Kidney (tissue), 14 donors: ENCODE measurements around the gene EREG. TPM values are rescaled to one million over a fixed set of nuclear protein-coding genes. Genes with fewer than 3 reads are reported as not detected.

Experiments used
- DNase-seq, 5 donors: peaks; one replicate each; pipeline ENCODE4 v3.0.0-alpha.2; 2013 to 2020
- FAIRE-seq: peaks from 2 replicates; lab custom pipeline; 2012; peaks lifted over from hg19 to GRCh38; lab: Jason Lieb, UNC
- H3K27ac ChIP-seq, 2 donors: one replicate each; pipeline ENCODE4 v1.7.0; 2013; ENCODE audit warnings: low read depth in 2 of 2, low read length in 2 of 2, inconsistent platforms in 1 of 2
- H3K27me3 ChIP-seq: one replicate; pipeline ENCODE4 v1.7.1; 2013; ENCODE audit warnings: low read length, inconsistent platforms; ENCODE audit not compliant: control insufficient read depth, insufficient read depth
- H3K36me3 ChIP-seq, 3 donors: one replicate each; pipeline versions ENCODE4 v1.7.0 to v1.7.1; 2013; ENCODE audit warnings: low read length in 3 of 3, control low read depth in 1 of 3, inconsistent platforms in 1 of 3; ENCODE audit not compliant: insufficient read depth in 3 of 3, control insufficient read depth in 2 of 3
- H3K4me1 ChIP-seq, 3 donors: one replicate each; pipeline versions ENCODE4 v1.7.0 to v1.7.1; 2013; ENCODE audit warnings: low read length in 3 of 3, inconsistent platforms in 1 of 3, low read depth in 1 of 3; ENCODE audit not compliant: control insufficient read depth in 2 of 3, insufficient read depth in 2 of 3
- H3K4me3 ChIP-seq, 3 donors: one replicate each; pipeline versions ENCODE4 v1.7.0 to v1.8.1; 2013; ENCODE audit warnings: low read length in 3 of 3, control low read depth in 1 of 3, inconsistent platforms in 1 of 3
- H3K9ac ChIP-seq, 3 donors: one replicate each; pipeline versions ENCODE4 v1.7.0 to v1.7.1; 2013; ENCODE audit warnings: low read length in 3 of 3, control low read depth in 1 of 3, inconsistent platforms in 1 of 3
- H3K9me3 ChIP-seq, 3 donors: one replicate each; pipeline versions ENCODE4 v1.7.0 to v1.7.1; 2013; ENCODE audit warnings: low read length in 3 of 3, control low read depth in 1 of 3, inconsistent platforms in 1 of 3; ENCODE audit not compliant: control insufficient read depth in 2 of 3, insufficient read depth in 1 of 3
- CTCF ChIP-seq: IDR thresholded peaks from 3 replicates; pipeline ENCODE4 v1.5.1; 2012; ENCODE audit warnings: mild to moderate bottlenecking, moderate library complexity, borderline replicate concordance; ENCODE audit not compliant: insufficient read depth; ENCODE audit errors: extremely low read depth
- intact Hi-C: fragments of 100-400 bp; cut with DNase I; formaldehyde crosslinking; loops from one replicate; pipeline ENCODE4 v1.11.1; 2022
- polyA plus RNA-seq: library from polyadenylated mRNA; stranded (reverse); fragments of 350-450 nt; fragmentation: Illumina TruSeq; extraction: RNeasy Lipid Tissue Mini Kit (QIAGEN cat#74804); gene quantifications from one replicate; pipeline ENCODE4 v1.2.3, GENCODE V29; 2014; ENCODE audit warnings: low read depth, low replicate concordance; ENCODE audit not compliant: insufficient read depth
- total RNA-seq: library from RNA; stranded (reverse); fragmentation: NEBNext Ultra II Directional; extraction: Animal tissue kit (Norgen Biotek cat#: 25700); gene quantifications from one replicate; pipeline ENCODE4 v1.2.1, GENCODE V29; 2021
- donor health status: control.
- donor health status: control.
- donor health status: control.
- donor health status: control.
- donor health status: control.
- donor health status: DM: yes; HTN: yes; CAD: no.
- donor health status: Normal renal cell carcinoma (clear cell type).

EREG gene
- total and polyA plus RNA-seq, 2 donors from 2014 or later: 0.44 TPM; not detected in 1

- H3K27me3 ChIP-seq: no peaks in the 10 kb centered on the region
- intact Hi-C loops: no loop called here
- FAIRE-seq (no peak), DNase-seq (no peak)
- no peak overlapping the region for H3K4me3 ChIP-seq
- H3K36me3 ChIP-seq: no peaks in the 10 kb centered on the region
- H3K9ac ChIP-seq: no peak overlapping the region
- no peak for TF ChIP-seq CTCF
- H3K27ac ChIP-seq: no peak overlapping the region
- H3K4me1 ChIP-seq: no peaks in the 10 kb centered on the region
- H3K9me3 ChIP-seq: no peaks in the 10 kb centered on the region
Observed at GRCh38 chr4:74387790-74388189, 22.8 kb downstream of the EREG start.

- Histone ChIP-seq H3K9ac (no peak overlapping the region), H3K4me1 (no peaks in the 10 kb centered on the region), H3K27me3 (no peaks in the 10 kb centered on the region), H3K4me3 (no peak overlapping the region), H3K27ac (no peak overlapping the region), H3K9me3 (no peaks in the 10 kb centered on the region), H3K36me3 (no peaks in the 10 kb centered on the region)
- intact Hi-C loops: no loop called here
- FAIRE-seq (no peak), DNase-seq (no peak)
- TF ChIP-seq CTCF: no peak
Observed at GRCh38 chr4:74389494-74389893, 24.5 kb downstream of the EREG start.

GRCh38 chr4:74390677-74391076 is 25.7 kb downstream of the EREG start:
- H3K27ac ChIP-seq: no peak overlapping the region
- no peaks in the 10 kb centered on the region for H3K27me3 ChIP-seq
- intact Hi-C loops: loop anchor here (10.0 kb wide), 1 partner anchor 144 kb away; no protein-coding TSS in a partner anchor
- no peak for TF ChIP-seq CTCF
- FAIRE-seq (no peak), DNase-seq (no peak)
- no peak overlapping the region for H3K9ac ChIP-seq
- H3K36me3 ChIP-seq: no peaks in the 10 kb centered on the region
- no peaks in the 10 kb centered on the region for H3K4me1 ChIP-seq
- H3K4me3 ChIP-seq: no peak overlapping the region
- no peaks in the 10 kb centered on the region for H3K9me3 ChIP-seq

GRCh38 chr4:74391346-74391745 is 26.4 kb downstream of the EREG start:
- FAIRE-seq (no peak), DNase-seq (no peak)
- Histone ChIP-seq H3K9ac (no peak overlapping the region), H3K9me3 (no peaks in the 10 kb centered on the region), H3K4me1 (no peaks in the 10 kb centered on the region), H3K4me3 (no peak overlapping the region), H3K36me3 (no peaks in the 10 kb centered on the region), H3K27me3 (no peaks in the 10 kb centered on the region), H3K27ac (no peak overlapping the region)
- intact Hi-C loops: loop anchor here (10.0 kb wide), 1 partner anchor 143 kb away; no protein-coding TSS in a partner anchor
- no peak for TF ChIP-seq CTCF
